GM10847 (cell line): Measurements from ENCODE around the gene CNDP1.

Source experiments
- POLR2A ChIP-seq: IDR thresholded peaks from 2 replicates; pipeline ENCODE4 v1.6.1; 2011; ENCODE audit not compliant: insufficient read length; ENCODE audit errors: extremely low read depth

The CNDP1 gene

DNA sequence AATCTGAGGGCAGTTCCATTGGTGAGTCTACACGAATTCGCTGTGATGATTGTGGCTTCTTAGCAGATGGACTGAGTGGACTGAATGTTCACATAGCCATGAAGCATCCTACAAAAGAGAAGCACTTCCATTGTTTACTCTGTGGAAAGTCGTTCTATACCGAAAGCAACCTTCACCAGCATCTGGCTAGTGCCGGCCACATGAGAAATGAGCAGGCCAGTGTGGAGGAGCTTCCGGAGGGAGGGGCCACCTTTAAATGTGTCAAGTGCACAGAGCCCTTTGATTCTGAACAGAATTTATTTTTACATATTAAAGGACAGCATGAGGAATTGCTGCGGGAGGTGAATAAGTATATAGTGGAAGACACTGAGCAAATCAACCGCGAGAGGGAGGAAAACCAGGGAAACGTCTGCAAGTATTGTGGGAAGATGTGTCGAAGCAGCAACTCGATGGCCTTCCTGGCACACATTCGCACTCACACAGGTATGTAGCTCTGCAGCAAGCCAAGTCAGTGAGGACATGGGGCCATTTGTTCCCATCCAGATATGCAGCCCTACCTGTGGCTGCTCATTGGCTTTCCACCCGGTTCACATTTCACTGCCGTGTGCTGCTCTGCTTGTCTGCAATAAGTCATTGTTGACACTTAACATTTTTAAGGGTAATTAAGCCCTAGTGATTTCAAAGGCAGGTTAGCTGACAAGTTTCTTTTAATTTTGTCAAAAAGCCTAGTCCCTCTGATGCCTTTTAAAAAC is 101.1 kb downstream of the CNDP1 start:
- no peak for TF ChIP-seq POLR2A
